Lower leg skin (tissue), 4 donors: Measurements from ENCODE around the gene HNF1A. TPM values are rescaled to one million over a fixed set of nuclear protein-coding genes. Genes with fewer than 3 reads are reported as not detected.

Source experiments
- DNase-seq, 2 donors: peaks; one replicate each; pipeline ENCODE4 v3.0.0-alpha.2; 2019; ENCODE audit warnings: low spot score in 2 of 2
- H3K4me3 ChIP-seq: fragments of 200-600 bp; sonication (generic); 2 replicates; pipeline ENCODE4 v1.5.1; 2017; ENCODE audit warnings: mild to moderate bottlenecking, low read depth; ENCODE audit not compliant: poor library complexity, severe bottlenecking
- CTCF ChIP-seq, 3 donors: fragments of 450-650 bp; IDR thresholded peaks; one replicate each; pipeline ENCODE4 v1.5.1; 2016; ENCODE audit warnings: antibody characterized with exemption in 3 of 3, mild to moderate bottlenecking in 3 of 3, moderate library complexity in 2 of 3
- POLR2A ChIP-seq, 2 donors: fragments of 450-650 bp; IDR thresholded peaks; one replicate each; pipeline ENCODE4 v1.6.1; 2016 to 2017; ENCODE audit warnings: antibody characterized with exemption in 2 of 2, mild to moderate bottlenecking in 1 of 2, moderate library complexity in 1 of 2
- WGBS, 2 donors: methylation state at CpG; one replicate each; pipeline ENCODE4 v1.1.5; 2018; 5-methylcytosine and 5-hydroxymethylcytosine counted together
- intact Hi-C: fragments of 100-400 bp; cut with DNase I; formaldehyde crosslinking; loops from one replicate; pipeline ENCODE4 v1.15.0; 2023; ENCODE audit warnings: low total_unique reads
- total RNA-seq, 4 donors: library from RNA; depleted of rRNA; stranded (reverse); fragments of >200 nt; gene quantifications; one replicate each; pipeline ENCODE4 v1.1.0, GENCODE V29; 2016

HNF1A gene
- total RNA-seq, 4 donors from 2014 or later: 0.10 to 0.23 TPM; not detected in 2

DNA sequence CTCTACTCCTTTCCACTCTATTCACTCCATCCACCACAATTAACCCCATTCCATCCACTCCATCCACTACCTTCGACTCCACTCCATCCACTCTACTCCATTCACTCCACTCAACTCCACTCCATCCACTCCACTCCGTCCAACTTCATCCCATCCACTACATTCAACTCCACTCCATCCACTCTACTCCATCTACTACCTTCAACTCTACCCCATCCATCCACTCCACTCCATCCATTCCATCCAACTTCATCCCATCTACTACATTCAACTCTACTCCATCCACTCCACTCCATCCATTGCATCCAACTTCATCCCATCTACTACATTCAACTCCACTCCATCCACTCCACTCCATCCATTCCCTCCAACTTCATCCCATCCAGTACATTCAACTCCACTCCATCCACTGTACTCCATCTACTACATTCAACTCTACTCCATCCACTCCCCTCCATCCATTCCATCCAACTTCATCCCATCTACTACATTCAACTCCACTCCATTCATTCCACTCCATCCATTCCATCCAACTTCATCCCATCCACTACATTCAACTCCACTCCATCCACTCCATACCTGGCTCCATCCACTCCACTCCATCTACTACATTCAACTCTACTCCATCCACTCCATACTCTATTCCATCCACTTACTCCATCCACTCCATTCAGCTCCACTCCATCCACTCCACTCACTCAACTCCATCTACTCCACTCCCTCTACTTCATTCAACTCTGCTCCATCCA lies 16.4 kb downstream of the HNF1A start:
- DNase-seq: no peak
- H3K4me3 ChIP-seq: no peak overlapping the region
- 92 to 94% methylated on average over 2 of the region's 2 CpGs for WGBS, 2 donors
- intact Hi-C loops: no loop called here
- TF ChIP-seq POLR2A (IDR thresholded peaks at IDR 0.05): no peak
- no peak for TF ChIP-seq CTCF (IDR thresholded peaks at IDR 0.05)

DNA sequence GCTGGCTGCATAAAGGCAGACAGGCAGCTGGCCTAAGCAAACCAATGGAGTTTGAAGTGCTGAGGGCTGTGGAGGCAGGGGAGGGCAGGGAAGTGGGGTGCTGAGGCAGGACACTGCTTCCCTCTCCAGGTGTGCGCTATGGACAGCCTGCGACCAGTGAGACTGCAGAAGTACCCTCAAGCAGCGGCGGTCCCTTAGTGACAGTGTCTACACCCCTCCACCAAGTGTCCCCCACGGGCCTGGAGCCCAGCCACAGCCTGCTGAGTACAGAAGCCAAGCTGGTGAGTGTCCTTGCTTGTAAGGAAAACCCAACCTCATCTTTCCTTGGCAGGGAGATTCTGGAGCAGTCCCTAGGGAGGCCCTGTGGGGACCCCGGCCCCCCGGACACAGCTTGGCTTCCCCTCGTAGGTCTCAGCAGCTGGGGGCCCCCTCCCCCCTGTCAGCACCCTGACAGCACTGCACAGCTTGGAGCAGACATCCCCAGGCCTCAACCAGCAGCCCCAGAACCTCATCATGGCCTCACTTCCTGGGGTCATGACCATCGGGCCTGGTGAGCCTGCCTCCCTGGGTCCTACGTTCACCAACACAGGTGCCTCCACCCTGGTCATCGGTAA lies 17.9 kb downstream of the HNF1A start:
- 78 to 88% methylated on average over 11 of the region's 11 CpGs for WGBS, 2 donors
- no peak overlapping the region for H3K4me3 ChIP-seq
- intact Hi-C loops: no loop called here
- TF ChIP-seq POLR2A (IDR thresholded peaks at IDR 0.05) (no peak), CTCF (IDR thresholded peaks at IDR 0.05) (no peak)
- DNase-seq: no peak

DNA sequence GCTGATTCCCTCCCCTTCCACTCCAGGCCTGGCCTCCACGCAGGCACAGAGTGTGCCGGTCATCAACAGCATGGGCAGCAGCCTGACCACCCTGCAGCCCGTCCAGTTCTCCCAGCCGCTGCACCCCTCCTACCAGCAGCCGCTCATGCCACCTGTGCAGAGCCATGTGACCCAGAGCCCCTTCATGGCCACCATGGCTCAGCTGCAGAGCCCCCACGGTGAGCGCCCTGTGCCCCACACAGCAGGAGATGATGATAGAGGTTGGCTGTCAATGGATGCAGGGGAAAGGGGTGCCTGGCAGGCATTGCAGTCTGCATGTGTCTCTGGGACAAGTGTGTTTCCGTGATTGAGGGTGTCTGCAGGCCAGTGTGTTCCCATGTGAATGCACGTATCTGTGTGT lies 19.1 kb downstream of the HNF1A start:
- WGBS, 2 donors: 80 to 88% methylated on average over 8 to 9 of the region's 9 CpGs
- intact Hi-C loops: no loop called here
- DNase-seq: no peak
- no peak overlapping the region for H3K4me3 ChIP-seq
- TF ChIP-seq CTCF (IDR thresholded peaks at IDR 0.05): no peak

- TF ChIP-seq CTCF (IDR thresholded peaks at IDR 0.05) (no peak), POLR2A (IDR thresholded peaks at IDR 0.05) (no peak)
- H3K4me3 ChIP-seq: no peak overlapping the region
- intact Hi-C loops: no loop called here
- 79 to 89% methylated on average over 3 of the region's 3 CpGs for WGBS, 2 donors
- DNase-seq: no peak
Measured at GRCh38 chr12:120998435-120998834, 20.1 kb downstream of the HNF1A start.

- DNase-seq: no peak
- TF ChIP-seq CTCF (IDR thresholded peaks at IDR 0.05) (no peak), POLR2A (IDR thresholded peaks at IDR 0.05) (no peak)
- intact Hi-C loops: no loop called here
- no peak overlapping the region for H3K4me3 ChIP-seq
- 55 to 59% methylated on average over 21 to 23 of the region's 23 CpGs for WGBS, 2 donors
Measured at GRCh38 chr12:120999191-121000120, 21.1 kb downstream of the HNF1A start.
